Fibroblast of lung (primary cell): ENCODE data around the gene RPP30. TPM values are rescaled to one million over a fixed set of nuclear protein-coding genes. Genes with fewer than 3 reads are reported as not detected.

Experiments
- DNase-seq, 2 donors: peaks; one replicate each; pipeline versions ENCODE4 v3.0.0 to v3.0.0-alpha.2; 2010; ENCODE audit warnings: low read depth in 2 of 2
- H2AFZ ChIP-seq: 2 replicates; pipeline ENCODE4 v1.5.1; 2012; ENCODE audit warnings: low read length, control low read depth, inconsistent platforms
- H3K27ac ChIP-seq: 2 replicates; pipeline ENCODE4 v1.5.1; 2011; ENCODE audit warnings: low read length, control low read depth; ENCODE audit not compliant: insufficient read depth
- H3K27me3 ChIP-seq: 2 replicates; pipeline ENCODE4 v1.5.1; 2011; ENCODE audit warnings: mild to moderate bottlenecking, low read length; ENCODE audit not compliant: control insufficient read depth, insufficient read depth
- H3K36me3 ChIP-seq: 2 replicates; pipeline ENCODE4 v1.5.1; 2011; ENCODE audit warnings: low read length; ENCODE audit not compliant: control insufficient read depth, insufficient read depth
- H3K4me1 ChIP-seq: 2 replicates; pipeline ENCODE4 v1.5.1; 2011; ENCODE audit warnings: low read length; ENCODE audit not compliant: control insufficient read depth, insufficient read depth; ENCODE audit errors: extremely low read depth
- H3K4me2 ChIP-seq: 2 replicates; pipeline ENCODE4 v1.5.1; 2011; ENCODE audit warnings: low read length, control low read depth; ENCODE audit not compliant: insufficient read depth; ENCODE audit errors: extremely low read depth
- H3K4me3 ChIP-seq, 4 experiments: fragments of 200-600 bp in 1 of 4; sonication (generic) in 1 of 4; replicated peaks in 1 of 4; 2 replicates each; pipeline ENCODE4 v1.5.1; 2011 to 2016; ENCODE audit warnings: low read length in 4 of 4, low read depth in 3 of 4, mild to moderate bottlenecking in 3 of 4, control low read depth in 2 of 4, inconsistent platforms in 1 of 4, mixed read lengths in 1 of 4; ENCODE audit not compliant: insufficient read depth in 1 of 4; ENCODE audit errors: control extremely low read depth in 1 of 4
- H3K79me2 ChIP-seq: 2 replicates; pipeline ENCODE4 v1.5.1; 2012; ENCODE audit warnings: mild to moderate bottlenecking, low read length, inconsistent platforms; ENCODE audit not compliant: control insufficient read depth, insufficient read depth
- H3K9ac ChIP-seq: 2 replicates; pipeline ENCODE4 v1.5.1; 2011; ENCODE audit warnings: mild to moderate bottlenecking, low read length, control low read depth; ENCODE audit not compliant: insufficient read depth
- H3K9me3 ChIP-seq: 2 replicates; pipeline ENCODE4 v1.5.1; 2012; ENCODE audit warnings: low read depth, low read length; ENCODE audit not compliant: control insufficient read depth, insufficient read depth
- H4K20me1 ChIP-seq: 2 replicates; pipeline ENCODE4 v1.5.1; 2011; ENCODE audit warnings: low read length; ENCODE audit not compliant: control insufficient read depth, insufficient read depth; ENCODE audit errors: extremely low read depth
- EZH2 ChIP-seq: IDR thresholded peaks from 2 replicates; pipeline ENCODE4 v1.5.1; 2012; ENCODE audit warnings: low read length, control low read depth, mild to moderate bottlenecking; ENCODE audit errors: missing control alignments
- polyA plus RNA-seq, 2 donors: library from polyadenylated mRNA; depleted of rRNA in 1 of 2; stranded (reverse) in 1 of 2; unstranded in 1 of 2; fragments of >200 nt; gene quantifications; 2 replicates each; pipeline ENCODE4 v1.2.1, GENCODE V29; 2011 to 2012; ENCODE audit warnings: missing spikeins in 1 of 2
- total RNA-seq: library from RNA; depleted of rRNA; stranded (reverse); fragments of >200 nt; gene quantifications from 2 replicates; pipeline ENCODE4 v1.2.1, GENCODE V29; 2014
- TF ChIP-seq, protein P1 (sequence below), 2 donors: IDR thresholded peaks in 1 of 2; conservative IDR thresholded peaks in 1 of 2; 1 replicate in 1 of 2; 2 replicates in 1 of 2; pipeline ENCODE4 v1.5.1; 2011 to 2012; ENCODE audit warnings: low read length in 2 of 2, control low read depth in 1 of 2, inconsistent platforms in 1 of 2, low read depth in 1 of 2, mild to moderate bottlenecking in 1 of 2

RPP30 gene
- total and polyA plus RNA-seq, 2 donors (not counting 1 experiment from before 2014, with no cell fraction given), result 32.2 to 38.6 TPM

DNA sequence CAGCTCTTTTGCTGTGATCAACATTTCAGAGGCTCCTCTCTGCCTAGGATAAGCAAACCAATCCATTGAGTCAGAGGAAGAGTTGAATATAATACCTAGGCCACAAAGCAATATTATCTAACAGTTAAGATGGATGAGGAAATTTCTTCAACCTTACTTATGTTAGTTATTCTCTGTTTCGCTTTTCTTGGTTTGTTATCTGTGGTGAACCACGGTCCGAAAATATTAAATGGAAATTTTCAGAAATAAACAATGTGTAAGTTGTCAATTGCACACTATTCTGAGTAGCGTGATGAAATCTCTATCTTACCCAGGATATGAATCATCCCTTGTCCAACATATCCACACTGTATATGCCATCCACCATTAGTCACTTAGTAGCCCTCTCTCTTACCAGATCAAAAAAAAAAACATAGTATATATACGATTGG is 12.4 kb upstream of the RPP30 start:
- H3K9me3 ChIP-seq, result no peaks in the 10 kb centered on the region
- H3K27me3 ChIP-seq, result peaks cover 3% of the 10 kb centered on the region
- peak; percentile 83 to 85 for DNase-seq
- no peaks in the 10 kb centered on the region for H4K20me1 ChIP-seq
- TF ChIP-seq EZH2, result no peak
- TF ChIP-seq, protein P1, sequence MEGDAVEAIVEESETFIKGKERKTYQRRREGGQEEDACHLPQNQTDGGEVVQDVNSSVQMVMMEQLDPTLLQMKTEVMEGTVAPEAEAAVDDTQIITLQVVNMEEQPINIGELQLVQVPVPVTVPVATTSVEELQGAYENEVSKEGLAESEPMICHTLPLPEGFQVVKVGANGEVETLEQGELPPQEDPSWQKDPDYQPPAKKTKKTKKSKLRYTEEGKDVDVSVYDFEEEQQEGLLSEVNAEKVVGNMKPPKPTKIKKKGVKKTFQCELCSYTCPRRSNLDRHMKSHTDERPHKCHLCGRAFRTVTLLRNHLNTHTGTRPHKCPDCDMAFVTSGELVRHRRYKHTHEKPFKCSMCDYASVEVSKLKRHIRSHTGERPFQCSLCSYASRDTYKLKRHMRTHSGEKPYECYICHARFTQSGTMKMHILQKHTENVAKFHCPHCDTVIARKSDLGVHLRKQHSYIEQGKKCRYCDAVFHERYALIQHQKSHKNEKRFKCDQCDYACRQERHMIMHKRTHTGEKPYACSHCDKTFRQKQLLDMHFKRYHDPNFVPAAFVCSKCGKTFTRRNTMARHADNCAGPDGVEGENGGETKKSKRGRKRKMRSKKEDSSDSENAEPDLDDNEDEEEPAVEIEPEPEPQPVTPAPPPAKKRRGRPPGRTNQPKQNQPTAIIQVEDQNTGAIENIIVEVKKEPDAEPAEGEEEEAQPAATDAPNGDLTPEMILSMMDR (conservative IDR thresholded peaks at IDR 0.05 in 1 of 2, IDR thresholded peaks at IDR 0.05 in 1 of 2; ENCODE audit: low read depth in 1 of 2, low read length in 2 of 2), result no peak
- no peak overlapping the region for H3K27ac ChIP-seq
- H3K79me2 ChIP-seq, result no peaks in the 10 kb centered on the region
- peaks cover 3% of the 10 kb centered on the region for H3K4me1 ChIP-seq
- no peak overlapping the region for H3K9ac ChIP-seq
- no peak overlapping the region for H3K4me2 ChIP-seq
- no peaks in the 10 kb centered on the region for H3K36me3 ChIP-seq
- peak overlapping the region in 1 of 4 experiments; percentile 25 for H3K4me3 ChIP-seq
- H2AFZ ChIP-seq, result no peak overlapping the region

DNA sequence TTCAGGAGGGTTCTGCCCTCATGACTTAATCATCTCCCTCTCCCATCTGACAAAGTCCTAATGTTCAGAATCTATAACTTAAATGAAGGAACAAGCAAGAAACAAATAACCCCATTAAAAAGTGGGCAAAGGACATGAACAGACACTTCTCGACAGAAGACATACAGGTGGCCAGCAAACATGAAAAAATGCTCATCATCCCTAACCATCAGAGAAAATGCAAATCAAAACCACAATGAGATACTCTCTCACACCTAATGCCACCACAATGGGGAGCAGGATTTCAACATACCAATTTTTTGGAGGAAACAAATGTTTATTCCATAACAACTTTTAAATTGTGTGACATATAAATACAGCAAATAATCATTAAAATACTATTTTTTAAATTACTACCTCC is 11.0 kb upstream of the RPP30 start:
- Histone ChIP-seq H3K4me3 (no peak overlapping the region), H3K4me1 (peaks cover 3% of the 10 kb centered on the region), H3K79me2 (no peaks in the 10 kb centered on the region), H2AFZ (no peak overlapping the region), H3K9ac (no peak overlapping the region), H3K27ac (no peak overlapping the region), H3K9me3 (no peaks in the 10 kb centered on the region), H3K36me3 (no peaks in the 10 kb centered on the region), H3K27me3 (peaks cover 3% of the 10 kb centered on the region), H3K4me2 (no peak overlapping the region), H4K20me1 (no peaks in the 10 kb centered on the region)
- TF ChIP-seq, protein P1 (conservative IDR thresholded peaks at IDR 0.05 in 1 of 2, IDR thresholded peaks at IDR 0.05 in 1 of 2; ENCODE audit: low read depth in 1 of 2, low read length in 2 of 2), result no peak
- no peak for TF ChIP-seq EZH2
- no peak for DNase-seq

DNA sequence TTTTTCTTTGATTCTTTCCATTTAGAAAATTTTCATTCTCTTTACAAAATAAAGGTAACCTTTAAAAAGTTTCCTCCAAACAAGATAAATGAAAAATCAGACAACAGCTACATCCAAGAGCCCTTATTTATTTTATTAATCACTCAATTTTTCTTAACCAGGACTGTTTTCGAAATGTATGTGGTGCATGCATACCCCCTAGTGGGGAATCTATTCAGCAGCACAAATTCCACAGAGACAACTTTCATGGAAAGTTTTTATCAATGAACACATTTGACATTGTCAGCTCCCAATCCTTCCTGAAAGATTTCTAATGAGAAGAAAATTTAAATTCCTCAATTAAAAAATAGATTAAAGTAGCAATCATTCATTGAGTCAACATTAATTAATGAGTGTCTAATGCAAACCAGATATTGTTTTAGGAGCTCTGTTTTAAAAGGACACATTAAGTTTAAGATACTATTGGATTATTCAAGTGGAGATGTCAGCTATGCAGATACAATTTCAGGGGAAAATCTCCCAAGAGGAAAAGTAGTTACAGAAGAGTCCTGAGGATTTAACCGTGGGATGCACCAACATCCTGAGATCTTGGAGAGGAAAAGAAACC is 8.8 kb upstream of the RPP30 start:
- Histone ChIP-seq H3K36me3 (no peaks in the 10 kb centered on the region), H3K9ac (no peak overlapping the region), H3K4me2 (no peak overlapping the region), H3K79me2 (no peaks in the 10 kb centered on the region), H3K27me3 (no peaks in the 10 kb centered on the region), H3K9me3 (no peaks in the 10 kb centered on the region), H4K20me1 (no peaks in the 10 kb centered on the region), H3K27ac (no peak overlapping the region), H3K4me1 (peaks cover 3% of the 10 kb centered on the region), H3K4me3 (no peak overlapping the region), H2AFZ (no peak overlapping the region)
- TF ChIP-seq EZH2, result no peak
- TF ChIP-seq, protein P1 (conservative IDR thresholded peaks at IDR 0.05 in 1 of 2, IDR thresholded peaks at IDR 0.05 in 1 of 2; ENCODE audit: low read depth in 1 of 2, low read length in 2 of 2), result peak; percentile 72 to 85
- DNase-seq, result peak; percentile 43 to 70
